AML-193 (cell line): ENCODE data around the gene LRPAP1.
A peak's percentile ranks its signal among the peaks of the same experiment; 100 is the strongest.
"Not testable (repeated sequence)": the region's sequence is repeated elsewhere in the genome, so short reads cannot be mapped to it uniquely, and the experiment has no call there.

ENCODE experiments used
- DNase-seq, 2 experiments: peaks; one replicate each; lab custom pipeline; 2025; lab: John Stamatoyannopoulos, UW

Gene LRPAP1, protein sequence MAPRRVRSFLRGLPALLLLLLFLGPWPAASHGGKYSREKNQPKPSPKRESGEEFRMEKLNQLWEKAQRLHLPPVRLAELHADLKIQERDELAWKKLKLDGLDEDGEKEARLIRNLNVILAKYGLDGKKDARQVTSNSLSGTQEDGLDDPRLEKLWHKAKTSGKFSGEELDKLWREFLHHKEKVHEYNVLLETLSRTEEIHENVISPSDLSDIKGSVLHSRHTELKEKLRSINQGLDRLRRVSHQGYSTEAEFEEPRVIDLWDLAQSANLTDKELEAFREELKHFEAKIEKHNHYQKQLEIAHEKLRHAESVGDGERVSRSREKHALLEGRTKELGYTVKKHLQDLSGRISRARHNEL

DNA sequence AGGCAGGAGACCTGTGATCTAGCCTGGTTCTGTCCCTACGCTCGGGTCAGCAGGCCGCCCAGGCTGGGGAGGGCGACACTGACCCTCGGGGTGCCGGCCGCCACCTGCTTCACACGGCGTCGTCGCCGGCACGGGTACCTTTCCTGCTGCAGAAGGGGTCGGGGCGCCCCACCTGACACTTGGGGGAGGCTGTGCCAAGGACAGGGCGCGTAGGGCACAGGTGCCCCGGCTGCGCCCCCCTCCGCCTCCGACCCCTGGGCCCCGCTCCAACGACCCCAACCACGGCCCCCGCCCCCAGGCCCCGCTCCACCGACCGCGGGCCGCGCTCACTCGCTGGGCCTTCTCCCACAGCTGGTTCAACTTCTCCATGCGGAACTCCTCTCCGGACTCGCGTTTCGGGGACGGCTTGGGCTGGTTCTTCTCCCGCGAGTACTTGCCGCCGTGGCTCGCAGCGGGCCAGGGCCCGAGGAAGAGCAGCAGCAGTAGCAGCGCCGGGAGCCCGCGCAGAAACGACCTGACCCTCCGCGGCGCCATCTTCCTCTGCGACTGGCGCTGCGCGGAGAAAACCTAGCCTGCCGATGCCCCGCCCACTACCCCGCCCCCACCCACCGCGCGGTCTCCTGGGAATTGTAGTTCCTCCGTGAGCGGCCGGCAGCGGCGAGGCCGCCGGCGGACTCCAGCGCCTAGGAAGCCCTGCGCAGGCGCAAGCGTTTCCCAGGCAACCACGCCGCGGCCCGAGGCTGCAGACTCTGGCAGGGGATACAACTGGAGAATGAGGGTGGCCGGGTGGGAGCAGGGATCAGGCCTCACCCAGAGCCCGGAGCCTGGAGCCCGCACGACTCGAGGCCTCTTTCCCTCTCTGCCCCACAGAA is at the start of gene LRPAP1:
Gene LRPAP1 (minus strand): TSS at position 544 of the 872 bp plus-strand sequence. CDS start 10 bp downstream, at position 534.
- peak; percentile 70 to 79 for DNase-seq

DNA sequence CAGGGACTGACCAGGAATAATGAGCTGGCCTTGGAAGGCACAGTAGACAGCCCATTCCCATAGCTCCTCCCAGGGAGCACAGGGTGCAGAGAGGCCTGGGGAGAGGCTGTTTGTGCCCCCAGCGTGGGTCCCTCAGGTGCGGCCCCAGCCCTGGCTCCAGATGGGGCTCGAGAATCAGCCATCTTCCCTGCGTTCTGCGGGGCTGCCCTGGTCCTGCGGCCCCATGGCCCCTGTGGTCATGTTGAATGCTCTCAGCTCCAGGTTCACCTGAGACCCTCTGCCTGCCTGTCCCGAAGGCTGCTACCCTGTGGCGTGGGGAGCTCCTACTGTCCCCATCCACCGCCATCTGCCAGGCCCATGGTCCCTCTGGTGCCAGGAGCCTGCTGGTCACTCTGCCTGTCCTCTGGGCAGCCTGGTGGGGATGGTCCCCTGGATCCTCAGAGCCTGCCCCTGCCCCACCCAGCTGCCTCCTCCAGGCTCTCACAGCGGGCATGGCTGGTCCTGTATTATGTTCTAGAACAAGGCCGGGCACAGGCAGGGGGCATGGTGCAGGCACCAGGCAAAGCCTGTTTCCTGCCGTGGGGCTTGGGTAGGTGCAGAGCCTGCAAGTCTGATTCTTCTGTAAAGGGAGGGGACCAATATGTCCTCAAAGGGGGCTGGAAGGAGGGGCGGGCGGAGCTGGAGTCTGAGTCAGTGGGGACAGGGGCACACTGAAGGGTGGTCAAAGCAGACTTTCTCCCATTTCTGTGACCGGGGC is 49.3 kb upstream of the LRPAP1 start:
- DNase-seq, result not testable (repeated sequence)

DNA sequence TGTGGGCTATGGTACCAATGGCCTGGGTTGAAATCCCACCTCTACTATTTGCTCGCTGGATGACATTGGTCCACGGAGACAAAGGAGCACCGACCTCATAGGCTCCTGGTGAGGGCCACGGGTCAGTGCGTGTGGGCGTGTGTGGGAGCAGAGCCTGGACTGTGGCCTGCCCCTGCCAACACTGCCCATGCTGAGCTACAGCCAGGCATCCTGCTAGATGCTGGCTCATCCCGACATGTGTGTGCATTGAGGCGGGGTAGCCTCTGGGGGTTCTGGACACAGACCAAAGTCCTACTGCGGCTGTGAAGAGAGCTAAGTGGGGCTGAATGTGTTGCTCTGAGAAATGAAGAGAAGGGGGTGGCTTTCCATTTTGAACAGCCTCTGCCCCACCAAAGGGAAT is 48.6 kb upstream of the LRPAP1 start:
- not testable (repeated sequence) for DNase-seq

DNA sequence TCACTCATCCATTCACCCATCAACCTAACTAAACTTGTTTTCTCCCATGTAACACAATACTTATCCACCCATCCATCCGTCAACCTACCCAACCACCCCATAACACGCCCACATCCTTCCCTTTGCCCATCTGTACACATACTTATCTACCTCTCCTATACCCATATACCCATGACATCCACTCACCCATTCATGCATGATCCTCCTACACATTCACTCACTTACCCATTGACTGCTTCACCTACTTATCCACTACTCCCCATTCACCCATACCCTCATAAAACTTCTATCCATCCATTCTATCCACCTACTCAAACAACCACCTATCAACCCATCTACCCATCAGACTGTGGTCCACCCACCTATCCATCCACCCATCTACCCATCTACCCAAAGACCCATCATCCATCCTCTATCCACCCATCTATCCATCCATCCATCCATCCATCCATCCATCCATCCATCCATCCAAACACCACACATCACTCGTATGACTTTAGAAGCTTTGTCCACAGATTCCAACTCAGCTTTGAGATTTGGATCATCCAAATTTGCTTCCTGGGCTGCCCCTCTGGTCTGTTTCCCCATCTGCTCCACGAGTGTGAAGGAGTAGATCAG is 46.4 kb upstream of the LRPAP1 start:
- DNase-seq, result not testable (repeated sequence)

DNA sequence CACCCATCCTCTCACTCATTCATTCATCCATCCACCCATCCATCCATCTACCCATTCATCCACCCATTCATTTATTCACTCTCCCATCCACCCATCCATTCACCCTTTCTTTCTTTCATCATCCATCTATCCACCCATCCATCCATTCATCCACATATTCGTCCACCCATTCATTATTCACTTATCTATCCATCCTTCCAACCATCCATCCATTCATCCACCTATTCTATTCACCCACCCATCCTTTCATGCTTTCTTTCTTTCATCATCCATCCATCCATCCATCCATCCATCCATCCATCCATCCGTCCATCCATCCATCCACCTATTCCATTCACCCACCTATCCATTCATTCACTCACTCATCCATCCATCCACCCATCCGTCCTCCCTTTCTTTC is 45.8 kb upstream of the LRPAP1 start:
- DNase-seq, result not testable (repeated sequence)

DNA sequence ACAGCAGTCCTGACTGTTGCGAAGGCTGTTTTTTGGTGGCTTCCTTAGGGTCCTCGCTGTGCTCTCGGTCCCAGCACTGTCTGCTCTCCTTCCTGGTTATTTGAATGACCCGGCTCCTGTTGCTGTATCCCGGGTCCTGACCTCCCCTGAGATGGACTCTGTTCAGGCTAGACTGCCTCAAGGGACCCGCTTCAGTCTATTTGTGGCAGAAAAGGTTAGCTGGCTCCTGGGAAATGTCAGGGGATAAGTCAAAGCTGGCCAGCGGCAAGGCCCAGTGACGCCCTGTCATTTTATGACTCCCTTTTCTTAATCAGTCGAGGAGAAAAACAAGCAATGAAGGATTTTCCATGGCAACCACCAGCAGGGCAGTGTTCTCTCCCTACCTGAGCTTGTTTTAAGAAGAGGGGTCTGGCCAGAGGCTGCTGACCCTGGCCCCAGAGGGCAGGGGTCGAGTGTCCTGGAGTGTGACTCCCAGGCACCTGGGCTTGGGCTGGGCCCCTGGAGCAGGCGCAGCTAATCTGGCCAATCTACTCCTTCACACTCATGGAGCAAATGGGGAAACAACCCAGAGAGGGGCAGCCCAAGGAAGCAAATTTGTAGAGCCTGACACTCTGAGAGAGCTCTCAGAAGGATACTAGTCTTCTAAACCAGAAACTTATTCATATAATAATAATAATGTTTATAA is 45.1 kb upstream of the LRPAP1 start:
- not testable (repeated sequence) for DNase-seq

DNA sequence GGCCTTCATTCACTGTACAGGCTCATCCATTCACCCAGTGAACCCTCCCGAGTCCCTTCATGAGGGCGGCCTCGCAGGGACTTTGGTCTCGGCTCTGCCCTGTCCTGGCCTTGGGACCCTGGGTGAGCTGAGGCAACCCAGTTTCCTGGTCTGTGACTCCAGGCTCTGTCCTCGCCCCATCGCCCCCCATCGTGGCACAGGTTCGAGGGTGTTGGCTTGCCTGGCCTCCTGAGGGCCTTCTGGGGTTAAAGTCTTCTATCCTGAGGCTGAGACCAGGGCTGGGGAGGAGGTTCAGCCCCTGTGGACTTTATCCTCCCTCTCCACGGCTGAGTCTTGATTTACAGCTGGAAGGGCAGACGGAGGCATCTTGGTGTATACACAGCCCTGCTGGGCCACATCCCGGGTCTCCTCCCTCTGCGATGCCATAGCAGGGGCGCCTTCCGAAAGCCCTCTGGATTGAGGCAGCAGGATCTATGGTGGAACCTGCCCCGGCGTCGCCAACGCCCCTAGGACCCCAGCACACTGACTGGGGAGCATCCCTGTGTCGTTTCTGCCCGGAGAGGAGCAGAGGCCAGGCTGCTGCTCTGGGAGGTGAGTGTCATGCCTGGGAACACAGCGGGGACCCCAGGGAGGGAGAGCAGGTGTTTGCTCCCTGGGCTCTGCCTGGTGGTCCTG is 44.4 kb upstream of the LRPAP1 start:
- not testable (repeated sequence) for DNase-seq

DNA sequence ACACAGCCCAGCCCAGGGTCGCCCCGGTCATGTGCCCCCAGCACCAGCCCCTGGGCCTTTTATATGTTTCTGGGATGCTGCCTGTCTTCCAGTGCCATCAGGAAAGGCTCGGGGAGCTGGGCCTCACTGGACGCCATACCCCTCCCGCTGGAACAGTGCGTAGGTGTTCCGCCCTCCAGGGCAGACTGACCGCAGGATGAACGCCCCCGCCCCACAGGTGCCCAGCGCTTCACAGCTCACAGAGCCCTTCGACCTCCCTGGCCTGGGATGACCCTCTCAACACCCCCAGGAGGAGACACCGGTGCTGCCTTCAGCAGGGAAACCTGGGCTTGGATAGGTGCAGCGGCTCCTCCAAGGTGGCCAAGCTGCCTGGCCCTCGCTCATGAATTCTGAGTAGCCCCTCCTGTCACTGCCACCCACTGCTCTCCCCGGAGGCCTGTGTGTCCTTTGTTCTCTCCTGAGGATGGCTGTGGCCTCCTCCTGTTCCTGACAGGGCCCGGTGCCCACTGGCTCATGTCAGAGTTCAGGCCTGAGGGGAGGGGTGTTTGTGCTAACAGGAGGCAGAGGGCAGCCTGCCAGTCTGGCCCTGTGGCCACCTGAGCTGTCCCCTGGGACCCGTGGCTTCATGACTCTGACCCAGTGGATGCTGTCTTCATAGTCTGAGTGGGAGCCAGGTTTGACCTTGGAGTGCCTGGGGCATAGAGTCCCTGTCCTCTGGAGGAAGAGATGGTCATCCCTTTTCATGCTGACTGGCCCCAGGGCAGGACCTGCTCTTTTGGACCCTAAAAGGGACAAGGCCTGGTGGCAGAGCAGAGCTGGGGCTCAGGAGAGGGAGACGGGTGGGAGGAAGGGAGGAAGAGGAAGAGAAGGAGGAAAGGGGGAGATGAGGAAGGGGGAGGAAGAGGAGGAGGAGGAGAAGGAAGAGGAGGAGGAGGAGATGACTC is 43.5 kb upstream of the LRPAP1 start:
- not testable (repeated sequence) for DNase-seq

DNA sequence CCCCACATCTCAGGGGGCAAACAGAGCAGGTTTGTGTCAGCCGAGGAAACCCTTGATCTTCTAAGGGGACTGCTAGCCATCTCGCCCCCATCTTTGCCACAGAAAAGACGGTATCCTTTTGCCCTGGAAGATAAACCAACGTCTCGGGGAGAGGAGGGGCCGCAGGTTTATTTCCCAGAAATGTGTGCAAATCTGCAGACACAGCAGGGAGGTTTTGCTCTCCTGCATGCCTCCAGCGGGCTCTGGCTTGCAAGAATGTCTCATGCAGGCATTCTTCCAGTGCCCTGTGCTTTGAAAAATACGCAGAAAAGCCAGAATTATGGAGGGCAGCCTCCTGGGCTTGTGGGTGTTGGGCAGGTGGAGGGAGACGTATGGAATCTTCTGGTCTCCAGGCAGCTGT is 42.6 kb upstream of the LRPAP1 start:
- DNase-seq, result not testable (repeated sequence)

DNA sequence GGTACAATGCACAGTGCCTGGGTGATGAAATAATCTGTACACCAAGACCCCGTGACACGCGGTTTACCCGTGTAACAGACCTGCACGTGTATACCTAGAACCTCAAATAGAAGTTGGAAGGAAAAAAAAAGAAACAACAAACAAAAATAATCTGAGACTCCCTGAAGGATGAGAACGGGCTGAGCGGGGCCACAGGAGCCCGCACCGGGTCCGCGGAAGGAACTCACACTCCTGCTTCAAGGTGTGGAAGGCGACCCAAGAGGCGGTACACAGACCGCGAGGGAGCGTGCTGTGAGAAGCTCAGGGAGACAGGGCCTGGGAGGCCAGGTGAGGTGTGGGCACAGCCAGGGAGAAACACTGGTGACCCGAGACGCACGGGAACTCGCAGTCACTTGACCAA is 42.1 kb upstream of the LRPAP1 start:
- DNase-seq, result not testable (repeated sequence)

DNA sequence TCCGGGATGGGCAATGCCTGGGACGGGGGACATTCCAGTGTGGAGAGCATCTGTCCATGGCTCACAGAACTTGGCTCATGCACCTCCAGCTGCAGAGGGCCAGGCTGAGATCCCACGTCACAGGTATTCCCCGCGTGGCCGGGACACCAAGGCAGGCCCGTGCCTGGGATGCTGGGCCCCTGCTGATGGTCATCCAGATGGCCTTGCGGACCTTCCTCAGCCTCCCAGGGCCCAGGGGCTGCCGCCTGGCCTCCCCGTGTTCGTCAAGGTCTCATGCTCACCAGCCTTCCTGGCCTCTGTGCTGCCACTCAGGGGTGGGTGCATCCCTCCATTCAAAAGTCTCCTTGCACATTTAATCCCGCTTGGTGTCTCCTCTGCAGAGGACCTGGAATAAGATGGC is 40.9 kb upstream of the LRPAP1 start:
- DNase-seq, result no peak

DNA sequence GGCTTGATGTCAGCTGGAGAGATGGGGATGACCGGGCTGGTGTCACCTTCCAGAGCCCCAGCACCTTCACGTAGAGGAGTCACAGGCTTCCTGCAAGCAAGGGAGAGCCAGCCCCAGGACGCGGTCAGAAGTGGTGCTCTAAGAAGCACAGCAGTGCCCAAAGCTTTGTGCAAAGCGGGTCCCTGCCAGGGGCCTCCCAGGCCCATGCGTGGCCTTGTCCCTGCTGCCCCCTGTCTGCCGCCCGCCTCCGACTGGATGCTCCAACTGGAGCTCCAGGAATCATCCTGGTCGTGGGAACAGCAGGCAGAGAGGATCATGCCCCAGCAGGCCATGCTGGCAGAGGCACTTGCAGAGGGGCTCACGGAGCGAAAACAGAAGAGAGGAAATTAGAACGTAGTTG is 40.1 kb upstream of the LRPAP1 start:
- DNase-seq, result no peak

DNA sequence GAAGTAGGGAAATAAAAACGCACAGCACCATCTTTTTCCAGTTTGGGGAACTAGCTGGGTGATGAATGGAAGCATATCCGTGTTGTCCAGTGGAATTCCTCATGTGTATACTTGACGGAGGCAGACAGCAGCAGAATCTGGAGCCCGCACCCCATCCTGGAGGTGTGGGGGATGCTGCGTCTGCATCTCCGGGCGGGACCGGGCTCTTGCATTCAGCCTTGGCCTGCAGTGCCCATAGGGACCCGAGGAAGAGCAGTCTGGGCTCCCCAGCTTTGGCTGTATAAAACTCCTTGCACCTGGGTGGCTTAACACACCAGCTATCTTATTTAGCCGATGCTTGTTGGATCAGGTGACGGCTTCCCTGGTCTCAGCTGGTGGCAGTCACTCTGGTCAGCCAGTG is 39.7 kb upstream of the LRPAP1 start:
- no peak for DNase-seq

DNA sequence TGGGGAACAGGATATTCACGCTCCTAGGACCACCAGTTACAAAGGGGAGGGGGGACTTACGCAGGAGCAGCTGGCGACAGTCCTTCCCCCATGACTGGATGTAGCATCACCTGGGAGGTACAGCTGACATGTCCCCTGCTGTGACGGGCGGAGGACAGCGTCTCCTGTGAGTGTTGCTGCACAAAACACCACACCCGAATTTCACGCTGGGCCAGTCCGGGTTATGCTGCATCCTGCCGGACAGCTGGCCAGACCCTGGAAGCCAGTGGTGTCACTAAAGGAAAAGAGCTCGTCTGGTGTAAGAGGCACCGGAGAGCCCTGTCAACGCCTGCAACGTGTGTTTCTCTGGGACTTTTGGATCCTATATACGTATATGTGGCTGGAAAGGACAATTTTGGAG is 38.7 kb upstream of the LRPAP1 start:
- not testable (repeated sequence) for DNase-seq

DNA sequence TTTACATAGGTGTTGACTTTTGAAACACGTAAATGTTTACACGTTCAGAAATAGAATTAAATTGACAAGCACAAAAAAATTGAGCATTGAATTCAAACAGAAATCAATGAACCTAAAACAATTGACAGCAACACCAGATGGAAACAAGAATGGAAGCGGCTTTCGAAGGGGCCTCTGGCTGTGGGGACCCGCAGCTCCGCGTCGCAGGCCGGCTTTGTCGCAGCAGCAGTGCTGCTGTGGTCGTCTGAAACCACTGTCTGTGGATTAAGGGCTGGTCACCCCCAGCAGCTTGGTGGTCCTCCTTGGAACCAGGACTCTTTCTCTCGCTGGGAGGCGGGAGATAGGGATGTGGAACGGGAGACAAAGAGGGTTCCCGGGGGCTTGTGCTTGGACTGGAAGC is 37.4 kb upstream of the LRPAP1 start:
- DNase-seq, result not testable (repeated sequence)

DNA sequence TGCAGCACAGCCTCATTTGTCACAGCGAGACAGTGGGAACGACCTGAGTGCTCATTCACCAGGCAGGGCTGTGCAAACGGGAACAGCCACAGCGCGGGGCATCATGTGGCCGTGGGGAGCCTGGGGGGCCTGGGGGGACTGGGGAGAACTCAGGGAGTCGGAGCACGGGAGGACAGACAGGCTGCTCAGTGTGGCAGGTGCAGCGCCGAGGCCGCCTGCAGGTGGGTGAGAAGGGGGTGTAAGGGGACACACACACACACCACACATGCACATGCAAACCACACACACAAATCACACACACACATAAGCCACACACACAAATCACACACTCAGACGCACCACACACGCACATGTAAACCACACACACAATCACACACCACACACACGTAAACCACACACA is 34.5 kb upstream of the LRPAP1 start:
- not testable (repeated sequence) for DNase-seq

DNA sequence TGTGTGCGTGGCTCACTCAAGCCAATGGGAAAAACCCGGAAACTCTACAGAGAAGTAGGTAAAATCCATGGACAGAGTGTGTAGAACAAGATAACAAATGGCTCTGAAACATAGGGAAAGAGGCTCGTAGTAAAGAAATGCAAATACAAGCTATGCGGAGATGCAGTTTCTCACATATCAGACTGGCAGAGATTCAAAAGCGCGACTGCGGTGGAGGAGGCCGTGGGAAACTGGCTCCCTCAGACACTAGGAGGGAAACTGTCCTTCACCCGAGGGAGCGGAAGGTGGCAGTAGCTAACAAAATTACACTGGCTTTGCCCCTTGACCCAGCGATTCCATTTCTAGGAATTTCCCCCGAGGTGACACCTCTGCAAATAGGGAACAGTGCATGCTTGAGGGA is 34.1 kb upstream of the LRPAP1 start:
- DNase-seq, result not testable (repeated sequence)

DNA sequence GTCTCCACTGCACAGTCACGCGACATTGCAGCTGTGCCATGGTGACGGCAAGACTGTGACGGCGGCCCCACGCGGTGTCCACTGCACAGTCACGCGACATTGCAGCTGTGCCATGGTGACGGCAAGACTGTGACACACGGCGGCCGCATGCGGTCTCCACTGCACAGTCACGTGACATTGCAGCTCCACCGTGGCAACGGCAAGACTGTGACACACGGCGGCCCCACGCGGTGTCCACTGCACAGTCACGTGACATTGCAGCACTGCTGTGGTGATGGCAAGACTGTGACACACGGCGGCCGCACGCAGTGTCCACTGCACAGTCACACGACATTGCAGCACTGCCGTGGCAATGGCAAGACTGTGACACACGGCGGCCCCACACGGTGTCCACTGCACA is 32.7 kb upstream of the LRPAP1 start:
- DNase-seq, result not testable (repeated sequence)

DNA sequence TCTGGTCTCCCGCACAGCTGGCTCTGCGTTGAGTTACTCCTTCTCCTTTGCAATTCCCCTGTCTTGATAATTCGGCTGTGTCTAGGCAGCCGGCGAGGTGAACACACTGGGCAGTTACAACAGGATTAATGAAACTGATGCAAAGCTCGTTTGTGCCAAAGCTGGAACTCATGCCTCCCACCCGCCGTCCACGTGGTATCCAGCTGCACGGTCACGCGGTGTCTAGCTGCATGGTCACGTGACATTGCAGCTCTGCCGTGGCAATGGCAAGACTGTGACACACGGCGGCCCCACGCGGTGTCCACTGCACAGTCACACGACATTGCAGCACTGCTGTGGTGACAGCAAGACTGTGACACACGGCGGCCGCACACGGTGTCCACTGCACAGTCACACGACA is 31.2 kb upstream of the LRPAP1 start:
- no peak for DNase-seq
